ENCODE results near the gene SHBG. TPM values are rescaled to one million over a fixed set of nuclear protein-coding genes. Genes with fewer than 3 reads are reported as not detected.
"Not testable (repeated sequence)": the region's sequence is repeated elsewhere in the genome, so short reads cannot be mapped to it uniquely, and the experiment has no call there.

Gene SHBG, protein sequence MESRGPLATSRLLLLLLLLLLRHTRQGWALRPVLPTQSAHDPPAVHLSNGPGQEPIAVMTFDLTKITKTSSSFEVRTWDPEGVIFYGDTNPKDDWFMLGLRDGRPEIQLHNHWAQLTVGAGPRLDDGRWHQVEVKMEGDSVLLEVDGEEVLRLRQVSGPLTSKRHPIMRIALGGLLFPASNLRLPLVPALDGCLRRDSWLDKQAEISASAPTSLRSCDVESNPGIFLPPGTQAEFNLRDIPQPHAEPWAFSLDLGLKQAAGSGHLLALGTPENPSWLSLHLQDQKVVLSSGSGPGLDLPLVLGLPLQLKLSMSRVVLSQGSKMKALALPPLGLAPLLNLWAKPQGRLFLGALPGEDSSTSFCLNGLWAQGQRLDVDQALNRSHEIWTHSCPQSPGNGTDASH
- not detected in 2 replicates for total RNA-seq (2014; rRNA removed; shearing (Covaris generic))

DNA sequence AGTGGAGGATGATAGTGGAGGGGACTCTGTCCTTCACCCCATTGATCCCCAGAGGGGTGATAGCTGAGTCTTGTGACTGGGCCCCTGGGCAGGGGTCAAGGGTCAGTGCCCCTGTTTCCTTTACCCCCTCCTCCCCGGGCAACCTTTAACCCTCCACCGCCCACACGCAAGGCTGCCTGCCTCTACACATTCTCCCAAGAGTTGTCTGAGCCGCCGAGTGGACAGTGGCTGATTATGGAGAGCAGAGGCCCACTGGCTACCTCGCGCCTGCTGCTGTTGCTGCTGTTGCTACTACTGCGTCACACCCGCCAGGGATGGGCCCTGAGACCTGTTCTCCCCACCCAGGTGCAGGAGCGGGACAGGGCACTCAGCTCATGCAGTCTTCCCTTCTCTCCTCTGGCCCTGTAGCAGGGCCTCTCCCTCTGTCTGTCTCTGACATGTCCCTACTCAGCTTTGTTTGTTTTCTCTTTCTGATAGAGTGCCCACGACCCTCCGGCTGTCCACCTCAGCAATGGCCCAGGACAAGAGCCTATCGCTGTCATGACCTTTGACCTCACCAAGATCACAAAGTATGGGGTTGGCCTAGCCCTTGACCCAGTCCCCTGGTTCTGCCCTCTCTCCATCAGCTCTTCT, at the start of gene SHBG:
SHBG (plus strand) TSS at position 197 of the 633 bp plus-strand sequence; CDS start at position 235, 38 bp downstream.
- DNase-seq (ENCODE audit: low spot score), result no peak
- in situ Hi-C loops (cut with HindIII; ENCODE audit: low sequenced_read_pairs), result no loop called here

DNA sequence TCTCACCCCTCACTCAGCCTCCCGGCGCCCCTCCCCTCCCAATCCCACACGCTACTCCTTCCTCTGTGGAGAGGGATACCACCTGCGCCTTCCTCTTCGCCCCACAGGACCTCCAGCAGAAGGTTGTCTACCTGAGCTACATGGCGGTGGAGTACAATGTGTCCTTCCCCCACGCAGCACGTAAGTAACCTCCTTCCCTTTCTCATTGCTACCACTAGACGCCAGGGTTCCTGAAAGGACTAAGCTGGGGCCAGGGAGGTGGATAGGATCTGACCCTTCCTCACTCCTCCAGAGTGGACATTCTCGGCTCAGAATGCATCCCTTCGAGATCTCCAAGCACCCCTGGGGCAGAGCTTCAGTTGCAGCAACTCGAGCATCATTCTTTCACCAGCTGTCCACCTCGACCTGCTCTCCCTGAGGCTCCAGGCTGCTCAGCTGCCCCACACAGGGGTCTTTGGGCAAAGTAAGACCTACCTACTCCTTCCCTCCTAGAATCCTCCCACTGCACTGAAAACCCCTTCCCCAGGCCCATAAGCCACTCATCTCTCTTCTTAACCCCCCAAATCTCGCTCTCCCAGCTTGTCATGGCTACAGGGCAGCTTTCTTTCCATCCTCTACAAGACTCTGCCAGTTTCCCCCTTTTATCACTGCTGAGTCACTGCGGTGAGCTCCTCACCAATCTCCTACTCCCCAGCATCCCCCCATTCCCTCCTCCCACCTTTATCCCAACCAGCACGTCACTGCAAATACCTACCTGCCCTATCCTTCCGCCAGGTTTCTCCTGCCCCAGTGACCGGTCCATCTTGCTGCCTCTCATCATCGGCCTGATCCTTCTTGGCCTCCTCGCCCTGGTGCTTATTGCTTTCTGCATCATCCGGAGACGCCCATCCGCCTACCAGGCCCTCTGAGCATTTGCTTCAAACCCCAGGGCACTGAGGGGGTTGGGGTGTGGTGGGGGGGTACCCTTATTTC, 49.0 kb upstream of the SHBG start:
- in situ Hi-C loops (cut with HindIII; ENCODE audit: low sequenced_read_pairs), result no loop called here
- DNase-seq (ENCODE audit: low spot score), result no peak

DNA sequence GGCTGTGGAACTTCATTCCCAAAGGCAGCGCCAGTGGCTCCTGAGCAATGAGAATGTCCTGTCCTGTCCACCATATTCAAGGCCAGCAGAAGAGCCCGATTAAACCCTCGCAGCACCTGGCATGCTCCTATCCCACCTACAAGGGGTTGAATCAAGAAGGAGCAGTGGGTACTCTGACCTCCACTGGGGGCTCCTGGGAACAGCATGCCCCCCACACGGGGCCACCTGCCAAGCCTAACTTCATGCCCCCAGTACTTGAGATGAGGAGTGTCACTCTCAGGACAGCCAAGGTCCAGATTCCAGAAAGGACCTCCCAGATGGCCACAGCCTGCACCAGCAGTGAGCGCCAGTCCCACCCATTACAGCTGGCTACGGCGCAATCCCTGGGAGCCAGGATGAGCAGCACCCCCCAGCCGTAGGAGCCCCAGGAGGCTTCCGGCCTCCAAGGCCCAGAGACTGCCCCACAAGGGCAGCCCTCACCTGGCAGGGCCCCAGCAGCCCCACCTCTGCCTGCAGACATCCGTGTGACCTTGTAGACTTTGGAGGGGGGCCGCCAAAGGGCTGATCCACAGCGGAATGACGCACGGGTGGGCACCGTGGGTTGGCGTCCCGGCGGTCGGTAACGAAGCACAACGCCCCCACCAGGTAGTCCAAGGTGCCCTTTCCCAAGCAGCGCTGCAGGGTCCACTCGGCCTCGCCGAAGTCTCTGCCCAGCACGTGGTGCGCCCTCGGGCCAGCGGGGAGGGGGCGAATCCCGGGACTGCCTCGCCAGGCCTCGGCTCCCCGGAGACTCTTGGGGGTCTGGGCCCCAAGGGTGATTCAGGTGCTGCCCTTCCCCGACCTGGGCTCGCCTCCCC, 47.3 kb upstream of the SHBG start:
- DNase-seq (ENCODE audit: low spot score), result no peak
- in situ Hi-C loops (cut with HindIII; ENCODE audit: low sequenced_read_pairs), result no loop called here

DNA sequence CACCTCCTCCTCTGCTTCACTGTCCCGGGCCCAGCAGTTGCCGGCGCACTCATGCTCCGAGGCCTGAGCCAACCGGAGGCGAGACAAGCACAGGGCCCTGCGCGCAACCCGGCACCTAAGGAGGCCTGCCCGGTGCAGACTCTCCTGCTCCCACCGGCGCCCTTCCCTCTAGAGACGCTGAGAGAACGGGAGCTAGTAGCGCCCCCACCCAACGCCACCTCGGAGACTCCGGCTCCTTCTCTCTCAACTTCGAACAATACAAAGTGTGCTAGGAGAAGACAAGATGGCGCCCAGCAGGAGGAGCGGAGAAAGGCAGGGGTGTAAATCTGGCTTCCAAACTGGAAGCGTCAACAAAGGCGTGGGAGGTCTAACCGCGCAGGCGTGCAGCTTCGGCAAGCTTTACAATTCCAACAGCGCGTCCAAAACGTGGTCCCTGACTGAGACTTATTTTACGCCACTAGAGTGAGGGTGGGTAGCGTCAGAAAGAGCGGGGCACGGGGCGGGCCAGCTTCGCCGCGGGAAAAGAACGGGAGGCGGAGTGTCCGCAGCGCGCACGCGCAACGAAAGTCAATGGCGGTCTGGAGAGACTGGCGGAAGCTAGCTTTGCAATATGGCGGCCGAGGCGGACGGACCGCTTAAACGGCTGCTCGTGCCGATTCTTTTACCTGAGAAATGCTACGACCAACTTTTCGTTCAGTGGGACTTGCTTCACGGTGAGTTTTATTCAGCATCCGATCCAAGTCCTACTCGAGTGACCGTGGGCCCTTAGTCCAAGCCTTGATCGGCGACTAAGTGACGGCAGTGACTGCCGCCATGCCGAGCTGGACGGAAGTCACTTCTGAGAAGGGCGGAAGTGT, 46.5 kb upstream of the SHBG start, which contains the start of gene MPDU1:
MPDU1 (plus strand) TSS at position 600 of the 857 bp plus-strand sequence; CDS start at position 611, 11 bp downstream.
- in situ Hi-C loops (cut with HindIII; ENCODE audit: low sequenced_read_pairs), result no loop called here
- peak; percentile 97 for DNase-seq (ENCODE audit: low spot score)

DNA sequence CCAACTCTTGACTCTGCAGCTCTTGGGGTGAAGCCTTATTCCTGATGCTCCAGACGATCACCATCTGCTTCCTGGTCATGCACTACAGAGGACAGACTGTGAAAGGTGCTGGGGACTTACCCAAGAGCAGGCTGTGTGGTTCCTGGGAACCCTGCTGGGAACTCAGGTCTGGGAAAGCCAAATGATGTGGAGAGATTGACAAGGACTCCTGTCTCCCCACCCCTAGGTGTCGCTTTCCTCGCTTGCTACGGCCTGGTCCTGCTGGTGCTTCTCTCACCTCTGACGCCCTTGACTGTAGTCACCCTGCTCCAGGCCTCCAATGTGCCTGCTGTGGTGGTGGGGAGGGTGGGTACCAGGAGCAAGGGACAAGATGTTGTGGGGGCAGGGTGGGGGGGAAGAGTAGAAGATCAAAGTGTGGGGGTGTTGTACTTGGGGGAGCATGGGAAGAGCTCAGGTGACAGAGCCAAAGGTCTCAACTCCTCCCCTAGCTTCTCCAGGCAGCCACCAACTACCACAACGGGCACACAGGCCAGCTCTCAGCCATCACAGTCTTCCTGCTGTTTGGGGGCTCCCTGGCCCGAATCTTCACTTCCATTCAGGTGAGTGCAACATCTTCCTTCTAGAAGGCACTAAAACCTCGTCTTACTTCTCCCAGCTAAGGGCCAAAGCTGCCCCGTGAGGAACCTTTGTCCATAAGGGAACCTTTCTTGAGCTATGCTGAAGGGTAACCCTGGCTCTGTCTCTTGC, 43.1 kb upstream of the SHBG start:
- DNase-seq (ENCODE audit: low spot score), result peak; percentile 67
- in situ Hi-C loops (cut with HindIII; ENCODE audit: low sequenced_read_pairs), result no loop called here

DNA sequence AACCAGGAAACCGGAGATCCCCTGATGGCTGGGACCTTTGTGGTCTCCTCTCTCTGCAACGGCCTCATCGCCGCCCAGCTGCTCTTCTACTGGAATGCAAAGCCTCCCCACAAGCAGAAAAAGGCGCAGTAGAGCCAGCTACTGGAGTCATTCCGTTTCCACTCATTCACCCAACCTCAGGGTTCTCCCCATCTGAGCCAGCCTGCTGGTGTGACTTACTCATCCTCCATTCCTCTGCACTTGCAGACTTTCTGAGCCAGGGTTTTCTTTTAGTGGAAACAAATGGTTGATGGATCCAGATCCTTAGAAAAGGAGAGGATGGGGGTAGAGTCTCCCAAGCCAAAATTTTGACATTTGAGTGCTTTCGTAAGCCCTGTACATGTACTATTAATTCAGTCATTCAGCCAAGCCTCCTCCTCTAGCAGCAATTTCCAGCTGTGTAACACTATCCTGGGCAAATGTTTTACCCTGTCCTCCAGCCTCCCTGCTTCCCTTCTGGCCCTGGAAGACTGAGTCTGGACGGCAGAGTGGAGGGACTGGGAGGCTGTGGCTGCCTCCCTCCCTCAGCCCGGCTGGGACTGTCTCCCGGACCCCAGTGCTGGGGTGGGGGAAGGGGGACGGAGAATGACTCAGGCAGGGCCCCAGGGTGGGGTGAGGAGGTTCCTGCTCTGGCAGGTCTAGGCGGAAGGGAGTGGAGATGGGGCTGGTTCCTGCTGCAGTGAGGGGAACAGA, 42.3 kb upstream of the SHBG start:
- in situ Hi-C loops (cut with HindIII; ENCODE audit: low sequenced_read_pairs), result no loop called here

DNA sequence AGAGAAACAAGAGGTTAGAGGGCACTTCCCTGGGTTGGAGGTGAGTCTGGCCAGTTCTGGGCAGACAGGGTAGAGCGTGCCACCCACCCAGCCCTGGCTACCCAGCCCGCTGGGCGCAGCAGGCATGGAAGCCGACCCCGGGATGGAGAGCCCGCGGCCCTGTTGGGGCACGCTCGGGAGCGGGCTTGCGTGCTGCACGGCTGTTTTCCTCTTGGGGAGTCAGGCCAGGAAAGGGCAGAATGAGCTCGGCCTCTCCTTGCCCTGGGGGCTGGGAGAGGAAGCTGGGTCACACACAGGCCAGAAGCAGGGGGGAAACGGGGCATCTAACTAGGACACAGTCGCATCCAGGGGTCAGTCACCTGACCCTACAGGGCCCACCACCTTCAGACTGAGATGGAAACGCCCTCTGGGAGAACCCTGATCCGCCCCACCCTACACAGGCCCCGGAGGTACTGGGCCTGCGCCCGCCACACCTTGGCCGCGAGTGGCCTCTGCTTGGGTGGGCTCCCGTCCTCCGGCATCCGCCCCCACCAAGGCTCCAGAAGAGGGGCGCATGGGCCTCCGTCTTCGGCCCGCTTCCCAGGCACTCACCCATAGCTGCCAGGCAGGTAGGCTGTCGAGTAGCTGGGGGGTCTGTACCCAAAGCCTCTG, 41.3 kb upstream of the SHBG start:
- in situ Hi-C loops (cut with HindIII; ENCODE audit: low sequenced_read_pairs), result no loop called here
- no peak for DNase-seq (ENCODE audit: low spot score)

More for the DNA sequence above, 42.3 kb upstream of the SHBG start:
- DNase-seq (ENCODE audit: low spot score), result no peak

DNA sequence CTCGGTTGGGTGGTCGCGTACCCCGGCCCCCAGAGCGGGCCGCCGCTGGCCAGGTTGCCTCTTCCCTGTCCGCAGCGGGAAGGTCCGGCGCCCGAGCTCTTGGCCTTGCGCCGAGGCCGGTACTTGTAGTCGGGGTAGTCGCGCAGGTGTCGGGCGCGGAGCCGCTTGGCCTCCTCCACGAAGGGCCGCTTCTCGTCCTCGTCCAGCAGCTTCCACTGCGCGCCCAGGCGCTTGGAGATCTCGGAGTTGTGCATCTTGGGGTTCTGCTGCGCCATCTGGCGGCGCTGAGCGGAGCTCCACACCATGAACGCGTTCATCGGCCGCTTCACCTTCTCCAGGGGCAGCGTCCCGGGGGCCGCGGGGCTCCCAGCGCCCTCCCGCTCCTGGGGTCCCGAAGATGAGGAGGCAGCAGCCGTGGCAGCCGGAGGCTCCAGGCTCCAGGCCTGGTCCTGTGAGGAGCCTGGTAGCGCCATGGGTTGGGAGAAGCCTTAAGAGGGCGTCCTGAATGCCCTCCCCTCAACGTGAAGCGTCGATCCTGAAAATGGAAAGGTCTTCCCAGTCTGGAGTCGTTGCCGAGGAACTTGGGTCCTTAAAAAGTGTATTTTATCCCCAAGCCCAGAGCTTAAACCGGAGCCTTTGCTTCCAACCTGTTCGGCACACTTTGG, 40.6 kb upstream of the SHBG start:
- in situ Hi-C loops (cut with HindIII; ENCODE audit: low sequenced_read_pairs), result no loop called here

DNA sequence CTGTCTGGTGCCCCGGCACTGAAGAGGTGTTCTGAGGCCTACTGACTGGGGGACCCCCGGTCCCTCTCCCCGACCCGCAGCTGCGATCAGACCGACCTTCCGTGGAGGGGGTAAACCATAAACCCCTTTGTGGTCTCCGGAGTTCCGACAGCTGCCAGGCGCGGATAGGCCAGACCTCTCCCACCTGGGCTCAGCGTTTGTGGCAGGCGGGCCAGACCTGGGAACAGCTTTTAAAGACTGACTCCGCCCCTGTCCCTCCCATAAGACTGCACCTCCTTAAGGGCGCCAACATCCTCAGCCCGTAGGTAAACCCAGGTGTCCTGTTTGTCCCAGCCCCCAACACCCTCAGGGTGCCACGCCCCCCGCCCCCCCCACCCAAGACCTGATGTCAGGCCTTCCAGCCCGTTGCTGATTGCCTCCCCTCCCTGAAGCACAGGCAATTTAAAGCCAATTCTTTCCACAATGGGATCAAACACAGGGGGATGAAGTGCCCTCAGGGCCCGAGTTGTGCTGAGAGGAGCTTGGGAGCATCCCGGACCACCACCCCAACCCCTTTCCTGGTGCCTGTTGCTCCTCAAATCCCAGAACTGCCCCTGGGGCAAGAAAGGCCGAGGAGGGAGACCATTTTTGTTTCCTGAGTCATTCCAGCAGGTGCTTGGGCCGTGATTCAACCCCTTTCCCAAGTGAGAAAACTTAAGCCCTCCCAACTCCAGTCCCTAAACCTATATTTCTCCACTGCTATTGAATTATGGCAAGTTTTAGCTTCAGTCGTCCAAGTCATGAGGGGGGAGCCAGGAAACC, 39.8 kb upstream of the SHBG start, which contains the start of gene SOX15:
SOX15 (minus strand) TSS at position 204 of the 801 bp plus-strand sequence. CDS start 418 bp downstream, outside the sequence.
- in situ Hi-C loops (cut with HindIII; ENCODE audit: low sequenced_read_pairs), result no loop called here
- DNase-seq (ENCODE audit: low spot score), result no peak

More for the DNA sequence above, 40.6 kb upstream of the SHBG start:
- DNase-seq (ENCODE audit: low spot score), result peak; percentile 93

DNA sequence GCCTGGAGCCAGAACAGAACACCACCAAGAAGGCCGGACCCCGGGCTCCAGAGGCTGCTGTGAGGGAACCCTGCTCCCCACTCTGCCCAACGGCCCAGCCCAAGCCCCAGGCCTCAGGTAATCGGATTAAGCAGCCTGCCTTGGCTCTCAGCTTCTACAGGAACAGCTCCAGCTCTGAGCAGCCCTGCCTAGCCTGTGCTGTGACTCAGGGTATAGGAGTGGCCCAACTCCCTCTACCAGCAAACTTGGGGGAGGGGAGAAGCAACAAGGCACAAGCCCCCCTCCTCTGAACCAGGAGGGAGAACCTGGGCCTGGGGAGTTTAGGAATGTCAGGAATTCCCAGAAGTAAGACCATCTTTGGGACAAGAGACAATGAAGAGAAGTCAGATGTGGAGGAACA, 39.2 kb upstream of the SHBG start:
- in situ Hi-C loops (cut with HindIII; ENCODE audit: low sequenced_read_pairs), result no loop called here
- no peak for DNase-seq (ENCODE audit: low spot score)

DNA sequence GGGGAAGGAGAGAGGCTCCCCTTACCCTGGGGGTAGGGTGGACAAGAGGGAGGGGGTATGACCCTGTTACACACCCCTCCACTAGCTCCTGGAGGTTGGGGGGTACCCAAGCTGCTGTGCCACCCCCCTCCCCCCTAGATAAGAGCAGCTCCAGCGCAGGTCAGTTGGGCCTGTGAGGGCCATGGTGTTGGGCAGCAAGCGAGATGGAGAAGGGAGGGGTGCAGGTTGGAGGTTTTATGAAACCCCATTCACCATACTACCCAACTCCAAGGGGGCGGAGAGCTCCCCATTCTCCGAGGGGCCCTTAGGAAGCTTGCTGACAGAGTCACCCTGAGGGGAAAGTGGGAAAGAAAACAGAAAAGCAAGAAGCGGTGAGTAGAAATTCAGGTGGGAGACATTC, 38.3 kb upstream of the SHBG start:
- in situ Hi-C loops (cut with HindIII; ENCODE audit: low sequenced_read_pairs), result no loop called here
- no peak for DNase-seq (ENCODE audit: low spot score)

DNA sequence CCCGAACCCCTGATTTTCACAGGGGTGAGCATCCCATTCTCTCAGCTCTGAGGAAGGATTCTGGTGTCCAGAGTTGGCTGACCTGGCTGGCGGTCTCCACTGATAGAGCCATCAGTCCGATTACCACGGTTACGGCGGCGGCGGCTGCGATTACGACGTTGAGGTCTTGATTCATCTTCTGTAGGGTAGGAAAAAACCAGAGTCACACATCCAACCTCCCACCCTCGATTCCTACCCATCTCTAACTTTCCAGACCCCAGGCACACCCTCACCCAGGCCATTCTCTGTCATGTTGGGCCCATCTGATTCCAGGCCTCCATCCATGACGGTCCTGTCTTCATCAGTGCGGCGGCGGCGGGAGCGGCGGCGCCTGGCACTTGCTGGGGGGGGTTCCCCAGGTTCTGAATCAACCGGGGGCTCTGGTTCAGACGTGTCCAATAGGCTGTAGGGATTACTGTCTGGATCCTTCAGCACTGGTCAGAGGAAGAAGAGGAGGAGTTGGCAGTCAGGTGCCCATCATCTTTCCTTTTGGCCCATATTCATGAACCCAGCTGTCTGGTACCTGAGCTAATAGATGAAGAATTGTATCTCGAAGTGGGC, 37.4 kb upstream of the SHBG start:
- no peak for DNase-seq (ENCODE audit: low spot score)
- in situ Hi-C loops (cut with HindIII; ENCODE audit: low sequenced_read_pairs), result no loop called here

DNA sequence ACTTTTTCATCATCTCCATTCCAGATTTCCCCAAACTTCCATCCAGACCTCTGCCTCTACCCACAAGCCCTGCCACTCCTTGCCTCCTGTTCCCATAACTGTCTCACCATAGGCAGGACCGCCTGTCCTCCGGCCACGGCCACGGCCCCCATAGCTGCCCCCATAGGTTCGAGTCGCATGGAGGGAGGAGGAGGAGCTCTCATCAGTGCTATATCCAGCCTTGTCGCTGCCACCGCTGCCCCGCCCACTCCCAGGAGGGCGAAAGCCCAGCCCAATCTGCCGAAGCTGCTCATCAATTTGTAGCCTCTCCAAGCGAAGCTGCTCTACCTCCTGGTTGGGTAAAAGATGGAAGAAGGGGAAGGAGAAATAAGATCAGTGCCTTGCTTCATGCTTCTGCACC, 36.6 kb upstream of the SHBG start:
- no peak for DNase-seq (ENCODE audit: low spot score)
- in situ Hi-C loops (cut with HindIII; ENCODE audit: low sequenced_read_pairs), result no loop called here

DNA sequence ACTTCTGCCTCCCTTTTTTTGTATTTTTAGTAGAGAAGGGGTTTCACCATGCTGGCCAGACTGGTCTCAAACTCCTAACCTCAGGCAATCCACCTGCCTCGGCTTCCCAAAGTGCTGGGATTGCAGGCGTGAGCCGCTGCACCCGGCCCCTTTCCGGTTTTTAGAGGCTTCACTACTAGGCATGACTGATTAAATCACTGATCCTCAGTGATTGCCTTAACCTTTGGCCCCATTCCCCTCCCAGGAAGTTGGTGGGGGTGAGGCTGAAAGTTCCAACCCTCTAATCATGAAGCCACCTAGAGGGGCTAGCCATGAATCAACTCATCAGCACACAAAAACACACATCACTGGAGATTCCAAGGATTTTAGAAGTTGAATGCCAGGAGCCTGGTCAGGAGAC, 32.4 kb upstream of the SHBG start:
- in situ Hi-C loops (cut with HindIII; ENCODE audit: low sequenced_read_pairs); DNase-seq (ENCODE audit: low spot score): not testable (repeated sequence)

Measured in G401 (cell line).